Psoas muscle (tissue), 8 donors: ENCODE measurements around the gene TBC1D30. TPM values are rescaled to one million over a fixed set of nuclear protein-coding genes. Genes with fewer than 3 reads are reported as not detected.

Experiments
- ATAC-seq, 4 donors: fragments of 200-7000 bp; cut with Tn5 transposase; one replicate each; pipeline ENCODE4 v1.9.1; 2020; ENCODE audit warnings: moderate library complexity in 3 of 4, mild to moderate bottlenecking in 2 of 4
- DNase-seq, 2 donors: peaks; one replicate each; pipeline ENCODE4 v3.0.0-alpha.2; 2020
- H3K27ac ChIP-seq: fragments of 200-600 bp; one replicate; pipeline ENCODE4 v1.8.0; 2022
- H3K27me3 ChIP-seq, 3 donors: fragments of 200-600 bp in 1 of 3; one replicate each; pipeline versions ENCODE4 v1.6.1 to v1.8.0; 2013 to 2022; ENCODE audit warnings: low read length in 2 of 3, mild to moderate bottlenecking in 2 of 3, moderate library complexity in 1 of 3; ENCODE audit not compliant: insufficient read depth in 3 of 3
- H3K36me3 ChIP-seq, 2 donors: fragments of 200-600 bp in 1 of 2; one replicate each; pipeline versions ENCODE4 v1.6.1 to v1.8.0; 2013 to 2022; ENCODE audit warnings: low read depth in 1 of 2, mild to moderate bottlenecking in 1 of 2, moderate library complexity in 1 of 2; ENCODE audit not compliant: insufficient read depth in 1 of 2
- H3K4me1 ChIP-seq: fragments of 200-600 bp; one replicate; pipeline ENCODE4 v1.8.0; 2022
- H3K4me3 ChIP-seq: fragments of 200-600 bp; one replicate; pipeline ENCODE4 v1.8.0; 2022; ENCODE audit warnings: mild to moderate bottlenecking
- H3K9me3 ChIP-seq: fragments of 200-600 bp; one replicate; pipeline ENCODE4 v1.8.0; 2022
- CTCF ChIP-seq: fragments of 200-600 bp; IDR thresholded peaks from one replicate; pipeline ENCODE4 v1.8.0; 2022; ENCODE audit warnings: antibody characterized with exemption
- WGBS, 3 donors: extraction: QIAGEN DNeasy Blood & Tissue Kit; methylation state at CpG; one replicate each; pipeline versions ENCODE4 v1.1.6 to v1.1.7; 2013; 5-methylcytosine and 5-hydroxymethylcytosine counted together
- intact Hi-C, 2 donors: fragments of 100-400 bp; cut with DNase I; formaldehyde crosslinking; loops; one replicate each; pipeline versions ENCODE4 v1.11.0 to v1.14.2; 2022
- polyA plus RNA-seq, 3 donors: library from polyadenylated mRNA; stranded (reverse); fragments of 200-250 nt; gene quantifications; one replicate each; pipeline ENCODE4 v1.2.3, GENCODE V29; 2013
- total RNA-seq, 4 donors: library from RNA; stranded (reverse); fragmentation: NEBNext Ultra II Directional in 2 of 4; extraction: Animal tissue kit (Norgen Biotek cat#: 25700) in 2 of 4; gene quantifications; one replicate each; pipeline versions ENCODE4 v1.2.1 to v1.2.4, GENCODE V29; 2021 to 2023
- donor health status: healthy with polysubstance abuse.
- donor health status: DM: no; HTN: no; CAD: no; lungs with moderate emphysema.
- donor health status: Bipolar disorder and iron deficiency.
- donor health status: healthy.
- donor health status: DM: yes; HTN: yes; CAD: no.
- donor health status: DM: no; HTN: no; CAD: no.
- donor health status: DM: no; HTN: no; CAD: no.
- donor health status: DM: yes; HTN: yes; CAD: no.

TBC1D30 gene
- total and polyA plus RNA-seq, 7 donors = 0.09 to 1.0 (median 0.49) TPM

GRCh38 chr12:64828713-64829112 lies 4.3 kb downstream of the TBC1D30 start:
- ATAC-seq (no peak), DNase-seq (no peak)
- H3K36me3 ChIP-seq = no peaks in the 10 kb centered on the region
- peaks cover 4 to 54% (median 13%) of the 10 kb centered on the region in 3 donors for H3K27me3 ChIP-seq
- H3K27ac ChIP-seq = no peak overlapping the region
- H3K9me3 ChIP-seq = peaks cover 4% of the 10 kb centered on the region
- intact Hi-C loops = no loop called here
- no peak for TF ChIP-seq CTCF
- WGBS, 3 donors = 77 to 84% (median 80%) methylated on average over 6 of the region's 6 CpGs
- H3K4me3 ChIP-seq = no peak overlapping the region
- peaks cover 9% of the 10 kb centered on the region for H3K4me1 ChIP-seq

- H3K36me3 ChIP-seq = no peaks in the 10 kb centered on the region
- intact Hi-C loops = no loop called here
- WGBS, 3 donors = 78 to 80% (median 79%) methylated on average over 3 of the region's 3 CpGs
These were observed 9.5 kb downstream of the TBC1D30 start for GRCh38 chr12:64833928-64834327.

GRCh38 chr12:64835901-64836300 lies 11.5 kb downstream of the TBC1D30 start:
- intact Hi-C loops = no loop called here
- 88 to 94% (median 91%) methylated on average over 4 of the region's 4 CpGs for WGBS, 3 donors
- H3K4me1 ChIP-seq = no peaks in the 10 kb centered on the region
- no peak overlapping the region for H3K27ac ChIP-seq
- H3K36me3 ChIP-seq = no peaks in the 10 kb centered on the region
- DNase-seq = no peak
- TF ChIP-seq CTCF = no peak
- peaks cover 4% of the 10 kb centered on the region for H3K9me3 ChIP-seq
- ATAC-seq = no peak
- H3K4me3 ChIP-seq = no peak overlapping the region
- no peaks in the 10 kb centered on the region for H3K27me3 ChIP-seq

More at GRCh38 chr12:64833928-64834327, 9.5 kb downstream of the TBC1D30 start:
- Histone ChIP-seq H3K4me3 (no peak overlapping the region), H3K27me3 (peaks cover 0 to 3% (median 0%) of the 10 kb centered on the region in 3 donors), H3K9me3 (peaks cover 4% of the 10 kb centered on the region), H3K27ac (no peak overlapping the region), H3K4me1 (no peaks in the 10 kb centered on the region)
- no peak for ATAC-seq
- no peak for DNase-seq
- TF ChIP-seq CTCF = no peak

- DNase-seq = no peak
- H3K9me3 ChIP-seq = peaks cover 4% of the 10 kb centered on the region
- intact Hi-C loops = no loop called here
- WGBS, 3 donors = 90 to 95% (median 94%) methylated on average over 3 of the region's 3 CpGs
- no peak overlapping the region for H3K4me3 ChIP-seq
- H3K27me3 ChIP-seq = no peaks in the 10 kb centered on the region
- H3K27ac ChIP-seq = no peak overlapping the region
- TF ChIP-seq CTCF = no peak
- ATAC-seq = no peak
- no peaks in the 10 kb centered on the region for H3K4me1 ChIP-seq
- no peaks in the 10 kb centered on the region for H3K36me3 ChIP-seq
These were observed 12.4 kb downstream of the TBC1D30 start for GRCh38 chr12:64836856-64837255.

- no peaks in the 10 kb centered on the region for H3K27me3 ChIP-seq
- no peak for TF ChIP-seq CTCF
- H3K9me3 ChIP-seq = peaks cover 4% of the 10 kb centered on the region
- ATAC-seq (no peak), DNase-seq (no peak)
- 83 to 86% (median 84%) methylated on average over 8 of the region's 8 CpGs for WGBS, 3 donors
- H3K4me3 ChIP-seq = no peak overlapping the region
- intact Hi-C loops = no loop called here
- H3K36me3 ChIP-seq = no peaks in the 10 kb centered on the region
- no peaks in the 10 kb centered on the region for H3K4me1 ChIP-seq
- H3K27ac ChIP-seq = no peak overlapping the region
These were observed 13.0 kb downstream of the TBC1D30 start for GRCh38 chr12:64837427-64837826.
